K562 (cell line): ENCODE measurements around the gene ZCCHC4. TPM values are rescaled to one million over a fixed set of nuclear protein-coding genes. Genes with fewer than 3 reads are reported as not detected.

ENCODE experiments used
- ATAC-seq: fragments of 200-7000 bp; cut with Tn5 transposase; 3 replicates; pipeline ENCODE4 v1.9.1; 2020; ENCODE audit warnings: moderate library complexity
- Bru-seq: library from RNA; stranded (reverse); fragments of 400-500 nt; gene quantifications from one replicate; lab custom pipeline; 2021; lab: Mats Ljungman, UMichigan
- BruChase-seq, 2 experiments: library from RNA; stranded (reverse); fragments of 400-500 nt; gene quantifications; one replicate each; lab custom pipeline; 2021; lab: Mats Ljungman, UMichigan
- BruUV-seq: library from RNA; stranded (reverse); fragments of 400-500 nt; replicated peaks from 2 replicates; lab custom pipeline; 2021; lab: Mats Ljungman, UMichigan
- CTCF ChIA-PET: fragments of 300-600 bp; formaldehyde crosslinking; extraction: SDS; loops from one replicate; lab custom pipeline; 2021; ENCODE audit warnings: low intra/inter-chr PET ratio; lab: Yijun Ruan, JAX
- POLR2A ChIA-PET: fragments of 300-600, 350-650 bp; sonication (Branson Sonifier 250); formaldehyde crosslinking; extraction: SDS; loops from one replicate; lab custom pipeline; 2021; ENCODE audit warnings: antibody characterized with exemption, inconsistent platforms; lab: Yijun Ruan, JAX
- DNase-seq, 4 experiments: peaks; one replicate each; pipeline versions ENCODE4 v3.0.0 to v3.0.0-alpha.2; 2011 to 2018; ENCODE audit warnings: low spot score in 3 of 4, mixed read lengths in 3 of 4; ENCODE audit errors: extremely low read depth in 1 of 4
- FAIRE-seq: peaks from 2 replicates; lab custom pipeline; 2011; peaks lifted over from hg19 to GRCh38; lab: Jason Lieb, UNC
- H2AFZ ChIP-seq: 2 replicates; pipeline ENCODE4 v1.6.0; 2011; ENCODE audit warnings: low read depth, low read length, control low read depth, inconsistent platforms
- H3K27ac ChIP-seq: fragments of 200-600 bp; 3 replicates; pipeline ENCODE4 v1.8.0; 2011; ENCODE audit warnings: low read depth, mild to moderate bottlenecking, control low read depth, inconsistent platforms, low read length, moderate library complexity, mixed read lengths; ENCODE audit errors: extremely low read depth
- H3K27me3 ChIP-seq, 2 experiments: fragments of 300-600 bp in 1 of 2; 2 replicates in 1 of 2; 3 replicates in 1 of 2; pipeline versions ENCODE4 v1.6.0 to v1.8.0; 2011; ENCODE audit warnings: inconsistent platforms in 2 of 2, low read length in 2 of 2, mild to moderate bottlenecking in 1 of 2, mixed read lengths in 1 of 2, moderate library complexity in 1 of 2; ENCODE audit not compliant: control insufficient read depth in 2 of 2, insufficient read depth in 2 of 2
- H3K36me3 ChIP-seq: fragments of 300-600 bp; 3 replicates; pipeline ENCODE4 v1.8.0; 2011; ENCODE audit warnings: mild to moderate bottlenecking, low read length, inconsistent platforms; ENCODE audit not compliant: control insufficient read depth, insufficient read depth
- H3K4me1 ChIP-seq, 2 experiments: fragments of 200-600 bp in 1 of 2; replicated peaks in 1 of 2; 2 replicates in 1 of 2; 3 replicates in 1 of 2; pipeline versions ENCODE4 v1.5.1 to v1.8.0; 2011; ENCODE audit warnings: inconsistent platforms in 2 of 2, low read length in 2 of 2, mild to moderate bottlenecking in 1 of 2, mixed read lengths in 1 of 2, moderate library complexity in 1 of 2; ENCODE audit not compliant: control insufficient read depth in 2 of 2, insufficient read depth in 2 of 2
- H3K4me2 ChIP-seq: 2 replicates; pipeline ENCODE4 v1.6.1; 2011; ENCODE audit warnings: low read length, control low read depth, inconsistent platforms, mixed read lengths; ENCODE audit not compliant: insufficient read depth
- H3K4me3 ChIP-seq: fragments of 200-600 bp; sonication (generic), shearing (Covaris generic); 2 replicates; pipeline ENCODE4 v1.5.1; 2016; ENCODE audit warnings: control low read depth, inconsistent platforms
- H3K79me2 ChIP-seq: fragments of 200-600 bp; 3 replicates; pipeline ENCODE4 v1.8.0; 2011; ENCODE audit warnings: low read length, inconsistent platforms; ENCODE audit not compliant: control insufficient read depth, insufficient read depth
- H3K9ac ChIP-seq, 2 experiments: 2 replicates each; pipeline versions ENCODE4 v1.6.0 to v1.6.1; 2011; ENCODE audit warnings: low read depth in 2 of 2, low read length in 2 of 2, control low read depth in 1 of 2, inconsistent platforms in 1 of 2, mild to moderate bottlenecking in 1 of 2, mixed read lengths in 1 of 2; ENCODE audit not compliant: insufficient read depth in 1 of 2
- H3K9me1 ChIP-seq: one replicate; pipeline ENCODE4 v1.6.0; 2011; ENCODE audit warnings: inconsistent platforms, mild to moderate bottlenecking, low read length, moderate library complexity; ENCODE audit not compliant: control insufficient read depth, insufficient read depth
- H3K9me3 ChIP-seq: replicated peaks from 2 replicates; pipeline ENCODE4 v1.5.1; 2011; ENCODE audit warnings: low read depth, low read length, inconsistent platforms; ENCODE audit not compliant: control insufficient read depth, insufficient read depth
- H4K20me1 ChIP-seq: replicated peaks from 2 replicates; pipeline ENCODE4 v1.6.1; 2011; ENCODE audit warnings: low read length, inconsistent platforms, mixed read lengths; ENCODE audit not compliant: control insufficient read depth, insufficient read depth
- FOXK2 ChIP-seq, 2 experiments: fragments of 450-650 bp; IDR thresholded peaks in 1 of 2; conservative IDR thresholded peaks in 1 of 2; 2 replicates each; pipeline ENCODE4 v1.6.1; 2016; ENCODE audit warnings: low read depth in 2 of 2, mild to moderate bottlenecking in 1 of 2
- RBM22 ChIP-seq: fragments of 200-400 bp; formaldehyde crosslinking; IDR thresholded peaks from 2 replicates; pipeline ENCODE4 v1.6.1; 2018; ENCODE audit warnings: low read length, low read depth; ENCODE audit not compliant: poor library complexity, severe bottlenecking
- SNRNP70 ChIP-seq: fragments of 200-400 bp; formaldehyde crosslinking; optimal IDR thresholded peaks from 2 replicates; pipeline ENCODE3; 2017; ENCODE audit warnings: low read depth, low read length
- ZNF282 ChIP-seq: sonication (generic); formaldehyde crosslinking; IDR thresholded peaks from 2 replicates; pipeline ENCODE4 v1.8.1; 2023; ENCODE audit warnings: missing genetic modification reagents
- WGBS: fragments of 100-300 bp; shearing (Covaris generic); methylation state at CpG from one replicate; pipeline ENCODE4 v1.1.6; 2016; ENCODE audit warnings: low coverage, mixed read lengths; ENCODE audit not compliant: insufficient coverage; ENCODE audit errors: missing lambda C conversion rate; 5-methylcytosine and 5-hydroxymethylcytosine counted together
- in situ Hi-C: fragments of 300-500 bp; cut with MboI; formaldehyde crosslinking; loops from 4 replicates; pipeline ENCODE4 v1.15.0; 2018; ENCODE audit warnings: inconsistent platforms, mixed read lengths
- intact Hi-C: fragments of 100-400 bp; cut with micrococcal nuclease; formaldehyde crosslinking; loops from 2 replicates; pipeline ENCODE4 v1.14.2; 2022
- long read RNA-seq, 3 experiments: library from polyadenylated mRNA in 2 of 3; library from RNA in 1 of 3; unstranded in 2 of 3; stranded (forward) in 1 of 3; transcript quantifications; one replicate each; pipeline ENCODE4 v2.0.0, GENCODE V29; 2019 to 2022
- polyA minus RNA-seq, 3 experiments: library from RNA; depleted of rRNA, polyadenylated mRNA; stranded (reverse); fragments of >200 nt; gene quantifications; 2 replicates each; pipeline ENCODE4 v1.2.3, GENCODE V29; 2011
- polyA plus RNA-seq, 8 experiments: library from polyadenylated mRNA; depleted of rRNA in 4 of 8; stranded (reverse) in 5 of 8; unstranded in 3 of 8; fragments of >200 nt; fragmentation: Nextera tagmentation in 2 of 8; fragmentation: Illumina TruSeq in 1 of 8; extraction: Ambion mirVana in 2 of 8; extraction: Trizol in 1 of 8; gene quantifications; 2 replicates each; pipeline versions ENCODE4 v1.2.1 to v1.2.3, GENCODE V29; 2011 to 2014; ENCODE audit warnings: inconsistent platforms in 1 of 8, missing spikeins in 1 of 8
- total RNA-seq, 7 experiments: library from RNA; depleted of rRNA in 6 of 7; stranded (reverse); fragments of >200 nt in 6 of 7; fragmentation: Illumina TruSeq in 2 of 7; extraction: Trizol in 2 of 7; gene quantifications; 2 replicates each; pipeline versions ENCODE4 v1.2.1 to v1.2.3, GENCODE V29; 2011 to 2021; ENCODE audit warnings: low replicate concordance in 1 of 7
- TF ChIP-seq, protein P1 (sequence below): fragments of 450-650 bp; IDR thresholded peaks from 2 replicates; pipeline ENCODE4 v1.6.1; 2016; ENCODE audit warnings: mild to moderate bottlenecking

Gene ZCCHC4, protein sequence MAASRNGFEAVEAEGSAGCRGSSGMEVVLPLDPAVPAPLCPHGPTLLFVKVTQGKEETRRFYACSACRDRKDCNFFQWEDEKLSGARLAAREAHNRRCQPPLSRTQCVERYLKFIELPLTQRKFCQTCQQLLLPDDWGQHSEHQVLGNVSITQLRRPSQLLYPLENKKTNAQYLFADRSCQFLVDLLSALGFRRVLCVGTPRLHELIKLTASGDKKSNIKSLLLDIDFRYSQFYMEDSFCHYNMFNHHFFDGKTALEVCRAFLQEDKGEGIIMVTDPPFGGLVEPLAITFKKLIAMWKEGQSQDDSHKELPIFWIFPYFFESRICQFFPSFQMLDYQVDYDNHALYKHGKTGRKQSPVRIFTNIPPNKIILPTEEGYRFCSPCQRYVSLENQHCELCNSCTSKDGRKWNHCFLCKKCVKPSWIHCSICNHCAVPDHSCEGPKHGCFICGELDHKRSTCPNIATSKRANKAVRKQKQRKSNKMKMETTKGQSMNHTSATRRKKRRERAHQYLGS
- 29.2 and 64.5 TPM in 2 replicates for total RNA-seq (2011; cell fraction: chromatin; rRNA removed; ENCODE audit: low replicate concordance)
- total RNA-seq (2011; cell fraction: nucleolus; rRNA removed), result 13.8 and 20.3 TPM in 2 replicates
- total RNA-seq (2011; cell fraction: nucleoplasm; rRNA removed), result 34.8 and 59.5 TPM in 2 replicates
- 12.9 and 14.0 TPM in 2 replicates for total RNA-seq (2014; rRNA removed)
- 20.5 and 21.3 TPM in 2 replicates for total RNA-seq (2014; rRNA removed; fragmentation: Illumina TruSeq; extraction: Trizol)
- 18.1 and 19.0 TPM in 2 replicates for total RNA-seq (2015; rRNA removed; fragmentation: Illumina TruSeq; extraction: Trizol)
- total RNA-seq (2021), result 13.6 and 14.3 TPM in 2 replicates
- 20.4 and 26.1 TPM in 2 replicates for polyA plus RNA-seq (2011; rRNA removed)
- polyA plus RNA-seq (2011; cell fraction: cytosol; rRNA removed), result 6.8 and 13.3 TPM in 2 replicates
- 16.1 and 17.8 TPM in 2 replicates for polyA plus RNA-seq (2011; cell fraction: nucleus; rRNA removed)
- 8.6 and 9.2 TPM in 2 replicates for polyA plus RNA-seq (2012)
- 16.4 and 17.6 TPM in 2 replicates for polyA plus RNA-seq (2014; fragmentation: Illumina TruSeq; extraction: Trizol)
- polyA plus RNA-seq (2014; fragmentation: Nextera tagmentation; extraction: Ambion mirVana), result 1 to 10 TPM; 5.3 to 7.9 TPM
- polyA plus RNA-seq (2014; rRNA removed), result 14.3 and 15.2 TPM in 2 replicates
- 29.0 and 31.1 TPM in 2 replicates for polyA minus RNA-seq (2011; rRNA and poly(A)+ RNA removed)
- polyA minus RNA-seq (2011; cell fraction: cytosol; rRNA and poly(A)+ RNA removed), result 11.5 and 12.4 TPM in 2 replicates
- polyA minus RNA-seq (2011; cell fraction: nucleus; rRNA and poly(A)+ RNA removed), result 25.6 and 45.3 TPM in 2 replicates
- percentile 78 among the genes with signal in this experiment for Bru-seq, nascent RNA
- BruChase-seq, experiment 1, labeled RNA remaining after a 2-hour chase, result percentile 82 among the genes with signal in this experiment
- percentile 80 among the genes with signal in this experiment for BruChase-seq, experiment 2, labeled RNA remaining after a 6-hour chase
- long read RNA-seq, experiment 1, transcript ZCCHC4-201 (13 exons, 2,785 nt), result major isoform, 33 of 64 reads
- long read RNA-seq, experiment 1, partial matches to known transcripts, result 17 of 64 reads
- long read RNA-seq, experiment 1, other reads (novel, unspliced or antisense), result 13 of 64 reads
- long read RNA-seq, experiment 2, partial matches to known transcripts, result 4 of 8 reads
- long read RNA-seq, experiment 2, other reads (novel, unspliced or antisense), result 2 of 8 reads
- long read RNA-seq, experiment 3, transcript ZCCHC4-201 (13 exons, 2,785 nt), result major isoform, 5 of 18 reads
- long read RNA-seq, experiment 3, partial matches to known transcripts, result 8 of 18 reads
- long read RNA-seq, experiment 3, other reads (novel, unspliced or antisense), result 4 of 18 reads

DNA sequence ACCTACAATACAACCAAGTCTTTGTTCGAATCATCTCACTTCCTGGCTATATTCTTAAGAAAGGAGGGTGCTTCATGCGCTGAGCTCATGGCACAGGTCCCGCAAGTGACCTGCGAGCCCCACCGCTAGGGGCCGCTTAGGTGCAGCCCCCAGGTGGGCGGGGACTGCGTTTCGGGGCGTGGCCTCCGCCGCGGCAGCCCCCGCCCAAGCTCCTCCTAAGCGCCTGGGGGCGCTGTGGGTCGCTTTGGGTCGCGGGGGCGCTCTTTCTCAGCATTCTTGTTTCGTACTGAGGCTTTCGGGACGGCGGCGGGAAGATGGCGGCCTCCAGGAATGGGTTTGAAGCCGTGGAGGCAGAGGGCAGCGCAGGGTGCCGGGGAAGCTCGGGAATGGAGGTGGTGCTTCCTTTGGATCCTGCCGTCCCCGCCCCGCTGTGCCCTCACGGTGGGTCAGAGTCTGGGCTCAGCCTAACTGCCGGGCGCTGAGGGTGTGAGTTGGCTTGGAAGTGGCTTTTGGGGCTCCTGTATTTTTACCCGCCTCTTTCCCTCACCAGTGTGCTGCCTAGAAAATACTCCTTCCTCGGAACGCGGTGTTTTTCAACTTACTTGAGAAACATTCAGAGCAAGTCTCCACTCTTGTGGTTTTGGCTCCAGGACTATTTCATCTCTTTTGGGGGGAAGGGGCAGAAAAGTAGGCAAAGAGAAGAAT is at the start of gene ZCCHC4:
Gene ZCCHC4, plus strand, starts transcription at position 279 of the 705 bp plus-strand sequence. Its CDS starts 36 bp downstream, at position 315.
- peak within 1 kb of the TSS; percentile 79 for H3K27ac ChIP-seq
- no peaks in the 10 kb centered on the region for H3K9me1 ChIP-seq
- TF ChIP-seq SNRNP70 (no peak), FOXK2 (conservative IDR thresholded peaks at IDR 0.05 in 1 of 2, IDR thresholded peaks at IDR 0.05 in 1 of 2; ENCODE audit: low read depth in 2 of 2) (peak; percentile 81 to 91), ZNF282 (0 out of 2 replicates have a peak, but pooled peaks have one; percentile 34), RBM22 (peak; percentile 59)
- TF ChIP-seq, protein P1, sequence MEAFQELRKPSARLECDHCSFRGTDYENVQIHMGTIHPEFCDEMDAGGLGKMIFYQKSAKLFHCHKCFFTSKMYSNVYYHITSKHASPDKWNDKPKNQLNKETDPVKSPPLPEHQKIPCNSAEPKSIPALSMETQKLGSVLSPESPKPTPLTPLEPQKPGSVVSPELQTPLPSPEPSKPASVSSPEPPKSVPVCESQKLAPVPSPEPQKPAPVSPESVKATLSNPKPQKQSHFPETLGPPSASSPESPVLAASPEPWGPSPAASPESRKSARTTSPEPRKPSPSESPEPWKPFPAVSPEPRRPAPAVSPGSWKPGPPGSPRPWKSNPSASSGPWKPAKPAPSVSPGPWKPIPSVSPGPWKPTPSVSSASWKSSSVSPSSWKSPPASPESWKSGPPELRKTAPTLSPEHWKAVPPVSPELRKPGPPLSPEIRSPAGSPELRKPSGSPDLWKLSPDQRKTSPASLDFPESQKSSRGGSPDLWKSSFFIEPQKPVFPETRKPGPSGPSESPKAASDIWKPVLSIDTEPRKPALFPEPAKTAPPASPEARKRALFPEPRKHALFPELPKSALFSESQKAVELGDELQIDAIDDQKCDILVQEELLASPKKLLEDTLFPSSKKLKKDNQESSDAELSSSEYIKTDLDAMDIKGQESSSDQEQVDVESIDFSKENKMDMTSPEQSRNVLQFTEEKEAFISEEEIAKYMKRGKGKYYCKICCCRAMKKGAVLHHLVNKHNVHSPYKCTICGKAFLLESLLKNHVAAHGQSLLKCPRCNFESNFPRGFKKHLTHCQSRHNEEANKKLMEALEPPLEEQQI, result peak; percentile 92

More for the DNA sequence above, at the start of gene ZCCHC4:
- Histone ChIP-seq H3K4me3 (peak within 1 kb of the TSS; percentile 67), H3K4me1 (peaks cover 9 to 10% of the 10 kb centered on the region in 2 experiments; a peak in 4 of 5 replicates), H3K9me3 (no peaks in the 10 kb centered on the region), H3K27me3 (no peaks in the 10 kb centered on the region), H3K4me2 (peak within 1 kb of the TSS; percentile 90), H3K79me2 (peaks cover 18% of the 10 kb centered on the region), H3K36me3 (peaks cover 32% of the 10 kb centered on the region; the same call in 2 of the 3 replicates), H2AFZ (peak within 1 kb of the TSS; percentile 99), H3K9ac (peak within 1 kb of the TSS; percentile 93 to 99), H4K20me1 (no peaks in the 10 kb centered on the region)
- in situ Hi-C loops (no loop called here), intact Hi-C loops (loop anchor here (1.0 to 5.0 kb wide), 3 partner anchors 65 to 132 kb away; partner anchors contain the start of genes ANAPC4 and PI4K2B)
- FAIRE-seq, result peak; percentile 83
- under 1% methylated on average over 39 of the region's 40 CpGs for WGBS
- ChIA-PET POLR2A (interaction anchor here (0.6 to 1.7 kb wide), 12 partner anchors 11 to 247 kb away, joined by 3 to 6 read pairs (median 3); no protein-coding TSS in a partner anchor), CTCF (interaction anchor here (1.2 kb wide), 1 partner anchor 77 kb away, joined by 3 read pairs; no protein-coding TSS in a partner anchor)
- BruUV-seq, result TSS peak; percentile 68
- peak; percentile 91 to 96 (median 94) for DNase-seq
- peak; percentile 97 for ATAC-seq
